Fibroblast of villous mesenchyme (primary cell): ENCODE data around the gene MAP3K14. TPM values are rescaled to one million over a fixed set of nuclear protein-coding genes. Genes with fewer than 3 reads are reported as not detected.
"Not testable (repeated sequence)": the region's sequence is repeated elsewhere in the genome, so short reads cannot be mapped to it uniquely, and the experiment has no call there.

Source experiments
- DNase-seq: peaks from one replicate; pipeline ENCODE4 v3.0.0-alpha.2; 2010; ENCODE audit warnings: low read depth
- H3K4me3 ChIP-seq: 2 replicates; pipeline ENCODE4 v1.5.1; 2011; ENCODE audit warnings: low read depth, mild to moderate bottlenecking, low read length
- total RNA-seq: library from RNA; depleted of rRNA; stranded (reverse); fragments of >200 nt; gene quantifications from 2 replicates; pipeline ENCODE4 v1.2.3, GENCODE V29; 2012
- TF ChIP-seq, protein P1 (sequence below): IDR thresholded peaks from 2 replicates; pipeline ENCODE4 v1.5.1; 2012; ENCODE audit warnings: low read depth, mild to moderate bottlenecking, low read length; ENCODE audit not compliant: insufficient read depth

MAP3K14 gene
- total RNA-seq, 1 donor: 1.7 TPM

DNA sequence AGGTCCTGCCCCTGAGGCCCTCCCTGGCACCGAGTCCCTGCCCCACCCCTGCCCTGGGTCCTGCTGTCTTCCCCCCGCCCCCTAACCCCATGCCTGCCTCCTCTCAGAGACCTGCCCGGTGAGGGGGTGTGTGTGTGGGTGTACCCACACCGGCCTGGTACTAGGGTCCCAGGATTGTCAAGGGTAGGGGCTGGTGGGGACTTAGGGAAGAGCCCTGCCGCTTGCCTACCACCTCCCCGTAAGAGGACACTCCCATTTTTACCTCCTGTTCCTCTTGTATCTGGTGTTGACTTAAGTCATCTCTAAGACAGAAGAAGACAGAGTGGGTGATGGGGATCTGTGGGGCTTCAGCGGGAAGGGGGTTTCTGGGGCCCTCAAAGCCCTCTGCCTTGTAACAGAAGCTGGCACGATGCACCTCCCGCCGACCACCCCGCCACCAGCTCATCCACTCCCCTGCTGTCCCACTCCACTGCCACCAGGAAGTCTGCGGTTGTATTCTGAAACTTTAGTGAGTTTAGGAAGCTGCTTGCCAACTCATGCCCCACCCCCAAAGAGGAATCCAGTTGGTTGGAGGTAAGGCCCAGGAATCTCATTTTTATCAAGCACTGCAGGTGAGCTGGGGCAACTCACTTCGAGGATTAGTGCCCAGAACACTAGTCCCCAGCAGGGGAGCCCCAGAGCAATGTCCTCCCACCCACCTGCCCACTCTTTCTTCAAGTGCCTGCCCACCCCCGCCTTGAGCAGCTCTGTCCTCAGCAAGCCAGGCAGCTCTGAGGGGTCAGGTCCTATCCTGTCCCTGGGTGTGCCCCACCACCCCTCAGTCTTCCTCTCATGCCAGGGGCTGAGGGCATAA is 60.5 kb downstream of the MAP3K14 start:
- TF ChIP-seq, protein P1, sequence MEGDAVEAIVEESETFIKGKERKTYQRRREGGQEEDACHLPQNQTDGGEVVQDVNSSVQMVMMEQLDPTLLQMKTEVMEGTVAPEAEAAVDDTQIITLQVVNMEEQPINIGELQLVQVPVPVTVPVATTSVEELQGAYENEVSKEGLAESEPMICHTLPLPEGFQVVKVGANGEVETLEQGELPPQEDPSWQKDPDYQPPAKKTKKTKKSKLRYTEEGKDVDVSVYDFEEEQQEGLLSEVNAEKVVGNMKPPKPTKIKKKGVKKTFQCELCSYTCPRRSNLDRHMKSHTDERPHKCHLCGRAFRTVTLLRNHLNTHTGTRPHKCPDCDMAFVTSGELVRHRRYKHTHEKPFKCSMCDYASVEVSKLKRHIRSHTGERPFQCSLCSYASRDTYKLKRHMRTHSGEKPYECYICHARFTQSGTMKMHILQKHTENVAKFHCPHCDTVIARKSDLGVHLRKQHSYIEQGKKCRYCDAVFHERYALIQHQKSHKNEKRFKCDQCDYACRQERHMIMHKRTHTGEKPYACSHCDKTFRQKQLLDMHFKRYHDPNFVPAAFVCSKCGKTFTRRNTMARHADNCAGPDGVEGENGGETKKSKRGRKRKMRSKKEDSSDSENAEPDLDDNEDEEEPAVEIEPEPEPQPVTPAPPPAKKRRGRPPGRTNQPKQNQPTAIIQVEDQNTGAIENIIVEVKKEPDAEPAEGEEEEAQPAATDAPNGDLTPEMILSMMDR: no peak
- no peak for DNase-seq
- H3K4me3 ChIP-seq: no peak overlapping the region

DNA sequence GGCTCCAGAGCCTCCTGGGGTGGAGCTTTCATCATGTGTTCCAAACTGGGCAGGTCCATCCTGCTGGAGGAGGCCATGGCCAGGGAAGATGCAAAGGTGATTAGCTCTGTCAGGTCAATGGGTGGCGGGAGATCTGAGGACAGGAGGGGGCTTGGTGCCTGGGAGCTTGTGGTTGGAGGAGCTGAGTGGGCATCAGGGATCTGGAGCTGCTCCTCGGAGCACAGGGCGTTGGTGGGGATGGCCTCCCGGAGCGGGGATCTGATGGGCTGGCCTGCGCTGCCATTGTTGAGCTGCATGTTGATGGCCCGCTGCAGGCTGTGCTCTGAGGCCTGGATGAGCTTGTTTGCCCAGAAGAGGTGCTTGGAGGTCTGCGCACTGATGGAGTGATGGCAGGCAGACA is 61.5 kb downstream of the MAP3K14 start:
- TF ChIP-seq, protein P1: no peak
- H3K4me3 ChIP-seq: no peak overlapping the region
- no peak for DNase-seq

DNA sequence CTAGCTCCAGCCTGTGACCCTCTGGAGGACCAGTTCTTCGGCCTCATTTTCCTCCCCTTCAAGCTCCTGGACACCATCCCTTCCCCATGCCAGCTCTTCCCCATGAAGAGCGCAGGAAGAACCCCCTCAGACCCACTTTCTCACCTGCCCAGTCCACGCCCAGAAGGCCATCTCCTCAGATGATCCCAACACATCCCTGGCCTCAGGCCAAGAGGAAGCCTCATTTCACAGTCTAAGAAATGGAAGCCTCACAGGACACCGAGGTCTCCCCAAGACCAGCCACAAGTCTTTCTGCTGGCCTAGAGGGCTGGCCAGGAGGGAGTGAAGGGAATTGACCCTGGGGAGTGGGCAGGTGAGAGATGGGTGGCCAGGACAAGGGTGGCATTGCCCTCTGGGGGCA is 62.9 kb downstream of the MAP3K14 start:
- TF ChIP-seq, protein P1: no peak
- DNase-seq: no peak
- H3K4me3 ChIP-seq: no peak overlapping the region

DNA sequence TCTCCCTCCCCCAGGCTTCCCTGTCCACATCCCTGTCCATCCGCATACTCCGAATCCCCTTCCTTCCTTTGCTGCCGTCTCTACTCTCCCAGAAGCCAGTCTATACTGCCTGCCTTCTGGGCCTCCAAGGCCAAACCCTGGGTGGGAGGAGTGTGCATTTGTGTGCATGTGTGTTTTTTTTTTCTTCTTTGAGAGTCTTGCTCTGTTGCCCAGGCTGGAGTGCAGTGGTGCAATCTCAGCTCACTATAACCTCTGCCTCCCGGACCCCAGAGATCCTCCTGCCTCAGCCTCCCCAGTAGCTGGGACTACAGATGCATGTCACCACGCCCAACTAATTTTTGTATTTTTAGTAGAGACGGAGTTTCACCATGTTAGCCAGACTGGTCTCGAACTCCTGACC is 63.6 kb downstream of the MAP3K14 start:
- DNase-seq, H3K4me3 ChIP-seq: not testable (repeated sequence)

DNA sequence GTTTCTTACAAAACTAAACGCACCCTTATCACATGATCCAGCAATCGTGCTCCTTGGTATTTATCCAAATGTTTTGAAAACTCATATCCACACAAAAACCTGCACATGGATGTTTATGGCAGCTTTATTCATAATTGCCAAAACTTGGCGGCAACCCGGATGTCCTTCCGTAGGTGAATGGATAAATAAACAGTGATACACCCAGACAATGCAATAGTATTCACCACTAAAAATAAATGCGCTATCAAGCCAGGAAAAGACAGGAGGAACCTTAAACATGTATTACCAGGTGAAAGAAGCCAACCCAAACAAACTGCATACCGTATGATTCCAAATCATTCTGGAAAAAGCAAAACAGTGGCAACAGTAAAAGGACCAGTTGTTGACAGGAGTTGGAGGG is 64.9 kb downstream of the MAP3K14 start:
- TF ChIP-seq, protein P1: no peak
- H3K4me3 ChIP-seq: no peak overlapping the region
- no peak for DNase-seq

DNA sequence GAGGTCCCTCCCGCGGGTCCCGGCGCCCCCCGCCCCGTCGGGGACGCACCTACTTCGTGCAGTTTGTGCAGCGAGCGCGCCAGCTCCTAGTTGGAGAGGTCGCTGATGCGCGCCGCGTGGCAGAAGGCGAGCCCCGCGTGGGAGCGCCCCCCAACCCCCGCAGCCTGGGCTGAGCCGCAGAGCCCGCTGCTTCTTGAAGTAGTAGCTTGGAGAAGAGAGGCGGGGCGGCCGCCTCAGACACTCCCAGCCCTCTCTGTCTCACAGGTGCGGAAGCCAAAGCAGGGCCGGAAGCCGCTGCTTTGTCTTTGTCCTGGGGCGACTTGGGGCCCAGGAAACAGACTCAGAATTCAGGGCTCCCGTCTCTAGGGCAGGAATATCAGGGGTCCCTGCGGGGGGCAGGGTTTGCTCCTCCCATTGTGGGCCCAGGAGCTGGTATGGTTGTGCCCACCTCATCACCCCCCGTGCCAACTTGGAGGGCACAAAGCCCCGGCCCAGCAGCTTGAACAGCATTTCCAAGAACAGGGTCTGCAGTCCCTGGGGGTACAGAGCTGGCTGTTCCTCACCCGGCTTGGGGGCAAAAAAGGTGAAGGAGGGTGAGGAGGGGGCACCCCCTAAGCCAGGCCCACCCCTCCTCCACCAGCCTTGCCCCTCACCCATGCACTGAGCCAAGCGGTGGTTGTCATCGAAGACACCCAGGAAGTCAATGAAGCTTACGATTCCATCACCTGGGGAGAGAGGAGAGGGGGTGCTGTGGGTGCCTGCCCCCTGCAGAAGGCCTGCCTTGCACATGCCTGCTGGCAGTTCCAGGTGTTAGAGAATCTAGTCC is 68.5 kb downstream of the MAP3K14 start:
- TF ChIP-seq, protein P1: no peak
- H3K4me3 ChIP-seq: peak overlapping the region; percentile 70
- DNase-seq: no peak

DNA sequence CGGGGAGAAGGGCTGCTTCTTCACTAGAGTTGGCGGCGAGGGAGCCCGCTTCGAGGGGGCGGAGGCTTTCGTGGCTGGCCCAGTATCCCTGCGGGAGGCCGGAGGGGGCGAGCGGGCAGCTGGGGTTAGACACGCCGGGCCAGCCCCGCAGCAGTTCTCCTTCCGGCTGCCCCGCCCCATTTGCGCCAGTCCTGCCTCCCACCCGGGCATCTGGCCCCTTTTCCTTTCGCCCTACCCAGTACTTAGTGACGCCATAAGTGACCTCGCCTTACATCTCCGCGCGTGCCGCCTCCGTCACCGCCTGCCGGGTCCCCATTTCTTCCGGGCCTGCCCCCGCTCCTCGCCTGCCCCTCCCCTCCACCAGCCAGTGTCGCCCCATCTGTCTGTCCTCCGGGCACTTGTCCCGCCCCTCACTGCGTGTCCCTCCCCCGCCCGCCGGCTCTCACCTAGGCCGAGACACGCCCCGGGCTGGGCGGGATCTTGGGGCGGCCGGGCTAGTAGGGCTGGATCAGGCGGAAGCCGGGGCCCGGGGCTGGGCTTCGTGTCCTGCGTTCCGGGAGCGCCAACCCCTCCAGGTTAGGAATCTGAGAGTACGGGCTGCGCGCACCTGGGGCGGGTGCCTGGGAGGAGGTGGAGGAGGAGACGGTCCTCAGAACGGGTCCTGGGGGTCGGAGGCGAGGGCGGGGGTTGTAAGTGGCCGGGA is 69.2 kb downstream of the MAP3K14 start:
- peak overlapping the region; percentile 70 for H3K4me3 ChIP-seq
- TF ChIP-seq, protein P1: no peak
- DNase-seq: peak; percentile 96
